Measurements from ENCODE around the gene AHRR. TPM values are rescaled to one million over a fixed set of nuclear protein-coding genes. Genes with fewer than 3 reads are reported as not detected.

The AHRR gene
- total RNA-seq, 1 donor = 54.6 TPM

GRCh38 chr5:481347-481746 is 159.8 kb downstream of the AHRR start:
- no peak for DNase-seq (ENCODE audit: insufficient read length, low spot score, missing footprints)
- H3K4me1 ChIP-seq (ENCODE audit: insufficient read depth, low read length) = no peaks in the 10 kb centered on the region
- H3K9me3 ChIP-seq (ENCODE audit: low read depth, low read length) = no peaks in the 10 kb centered on the region
- H4K20me1 ChIP-seq (ENCODE audit: insufficient read depth, low read length) = peaks cover 11% of the 10 kb centered on the region
- no peak overlapping the region for H3K4me2 ChIP-seq (ENCODE audit: insufficient read depth, low read length)
- TF ChIP-seq, protein P1, sequence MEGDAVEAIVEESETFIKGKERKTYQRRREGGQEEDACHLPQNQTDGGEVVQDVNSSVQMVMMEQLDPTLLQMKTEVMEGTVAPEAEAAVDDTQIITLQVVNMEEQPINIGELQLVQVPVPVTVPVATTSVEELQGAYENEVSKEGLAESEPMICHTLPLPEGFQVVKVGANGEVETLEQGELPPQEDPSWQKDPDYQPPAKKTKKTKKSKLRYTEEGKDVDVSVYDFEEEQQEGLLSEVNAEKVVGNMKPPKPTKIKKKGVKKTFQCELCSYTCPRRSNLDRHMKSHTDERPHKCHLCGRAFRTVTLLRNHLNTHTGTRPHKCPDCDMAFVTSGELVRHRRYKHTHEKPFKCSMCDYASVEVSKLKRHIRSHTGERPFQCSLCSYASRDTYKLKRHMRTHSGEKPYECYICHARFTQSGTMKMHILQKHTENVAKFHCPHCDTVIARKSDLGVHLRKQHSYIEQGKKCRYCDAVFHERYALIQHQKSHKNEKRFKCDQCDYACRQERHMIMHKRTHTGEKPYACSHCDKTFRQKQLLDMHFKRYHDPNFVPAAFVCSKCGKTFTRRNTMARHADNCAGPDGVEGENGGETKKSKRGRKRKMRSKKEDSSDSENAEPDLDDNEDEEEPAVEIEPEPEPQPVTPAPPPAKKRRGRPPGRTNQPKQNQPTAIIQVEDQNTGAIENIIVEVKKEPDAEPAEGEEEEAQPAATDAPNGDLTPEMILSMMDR (IDR thresholded peaks at IDR 0.05; ENCODE audit: extremely low read depth, low read depth, low read length) = no peak
- H2AFZ ChIP-seq (ENCODE audit: low read length) = no peak overlapping the region
- no peak overlapping the region for H3K27ac ChIP-seq (ENCODE audit: low read depth, low read length)
- H3K36me3 ChIP-seq (ENCODE audit: insufficient read depth, low read length) = no peaks in the 10 kb centered on the region
- H3K4me3 ChIP-seq (ENCODE audit: insufficient read depth, low read length) = no peak overlapping the region
- peaks cover 26% of the 10 kb centered on the region for H3K27me3 ChIP-seq (ENCODE audit: insufficient read depth, low read length)
- no peaks in the 10 kb centered on the region for H3K79me2 ChIP-seq (ENCODE audit: insufficient read depth, low read length)

- DNase-seq (ENCODE audit: insufficient read length, low spot score, missing footprints) = no peak
- H3K79me2 ChIP-seq (ENCODE audit: insufficient read depth, low read length) = no peaks in the 10 kb centered on the region
- H2AFZ ChIP-seq (ENCODE audit: low read length) = no peak overlapping the region
- no peak overlapping the region for H3K27ac ChIP-seq (ENCODE audit: low read depth, low read length)
- no peaks in the 10 kb centered on the region for H3K9me3 ChIP-seq (ENCODE audit: low read depth, low read length)
- no peak overlapping the region for H3K4me2 ChIP-seq (ENCODE audit: insufficient read depth, low read length)
- TF ChIP-seq, protein P1 (IDR thresholded peaks at IDR 0.05; ENCODE audit: extremely low read depth, low read depth, low read length) = no peak
- H4K20me1 ChIP-seq (ENCODE audit: insufficient read depth, low read length) = peaks cover 10% of the 10 kb centered on the region
- H3K4me3 ChIP-seq (ENCODE audit: insufficient read depth, low read length) = no peak overlapping the region
- peaks cover 19% of the 10 kb centered on the region for H3K27me3 ChIP-seq (ENCODE audit: insufficient read depth, low read length)
- no peaks in the 10 kb centered on the region for H3K4me1 ChIP-seq (ENCODE audit: insufficient read depth, low read length)
- no peaks in the 10 kb centered on the region for H3K36me3 ChIP-seq (ENCODE audit: insufficient read depth, low read length)
Measured at GRCh38 chr5:482021-482420, 160.5 kb downstream of the AHRR start.

DNA sequence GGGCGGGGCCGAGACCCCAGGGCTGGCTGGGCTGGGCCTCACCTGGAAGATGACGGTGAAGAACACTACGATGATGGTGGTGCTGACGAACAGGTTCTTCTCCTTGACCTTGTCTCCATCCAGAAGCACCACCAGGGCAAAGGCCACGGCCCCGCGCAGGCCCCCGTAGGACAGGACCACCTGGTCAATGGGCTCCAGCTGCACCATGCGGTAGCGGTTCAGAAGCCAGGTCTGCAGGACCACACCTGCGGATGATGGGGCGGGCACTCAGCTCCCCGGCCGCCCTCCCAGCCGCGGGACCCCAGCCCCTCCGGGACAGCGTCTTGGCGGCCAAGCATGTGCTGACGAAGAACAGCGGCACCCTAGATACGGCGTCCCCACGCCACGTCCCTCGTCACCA is 161.0 kb downstream of the AHRR start:
- H3K4me1 ChIP-seq (ENCODE audit: insufficient read depth, low read length) = no peaks in the 10 kb centered on the region
- H3K79me2 ChIP-seq (ENCODE audit: insufficient read depth, low read length) = no peaks in the 10 kb centered on the region
- no peak for DNase-seq (ENCODE audit: insufficient read length, low spot score, missing footprints)
- H3K27me3 ChIP-seq (ENCODE audit: insufficient read depth, low read length) = peaks cover 17% of the 10 kb centered on the region
- no peak overlapping the region for H3K4me3 ChIP-seq (ENCODE audit: insufficient read depth, low read length)
- TF ChIP-seq, protein P1 (IDR thresholded peaks at IDR 0.05; ENCODE audit: extremely low read depth, low read depth, low read length) = no peak
- H4K20me1 ChIP-seq (ENCODE audit: insufficient read depth, low read length) = peaks cover 5% of the 10 kb centered on the region
- H3K4me2 ChIP-seq (ENCODE audit: insufficient read depth, low read length) = no peak overlapping the region
- H3K36me3 ChIP-seq (ENCODE audit: insufficient read depth, low read length) = no peaks in the 10 kb centered on the region
- H3K9me3 ChIP-seq (ENCODE audit: low read depth, low read length) = no peaks in the 10 kb centered on the region
- no peak overlapping the region for H3K27ac ChIP-seq (ENCODE audit: low read depth, low read length)
- no peak overlapping the region for H2AFZ ChIP-seq (ENCODE audit: low read length)

DNA sequence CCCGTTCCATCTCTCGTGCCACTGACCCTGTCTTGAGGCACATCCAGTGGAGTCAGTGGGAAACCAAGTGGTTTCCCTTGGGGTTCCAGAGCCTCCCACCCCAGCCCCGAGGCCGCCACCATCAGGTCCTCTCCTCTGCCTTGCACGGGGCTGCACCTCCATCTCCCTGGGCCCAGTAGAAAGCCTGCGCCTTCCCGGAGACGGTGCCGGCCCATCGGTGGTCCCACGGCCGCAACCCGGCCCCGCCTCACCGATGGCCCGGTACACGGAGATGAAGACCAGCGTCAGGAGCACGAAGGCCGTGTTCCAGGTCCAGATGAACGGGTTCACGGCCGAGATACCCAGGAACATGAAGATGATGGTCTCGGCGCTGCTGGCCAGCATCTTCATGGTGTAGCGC is 161.5 kb downstream of the AHRR start:
- Histone ChIP-seq H3K79me2 (ENCODE audit: insufficient read depth, low read length) (no peaks in the 10 kb centered on the region), H3K9me3 (ENCODE audit: low read depth, low read length) (no peaks in the 10 kb centered on the region), H2AFZ (ENCODE audit: low read length) (no peak overlapping the region), H3K4me1 (ENCODE audit: insufficient read depth, low read length) (no peaks in the 10 kb centered on the region), H3K27me3 (ENCODE audit: insufficient read depth, low read length) (peaks cover 13% of the 10 kb centered on the region), H4K20me1 (ENCODE audit: insufficient read depth, low read length) (peaks cover 3% of the 10 kb centered on the region), H3K36me3 (ENCODE audit: insufficient read depth, low read length) (no peaks in the 10 kb centered on the region), H3K4me2 (ENCODE audit: insufficient read depth, low read length) (no peak overlapping the region), H3K4me3 (ENCODE audit: insufficient read depth, low read length) (no peak overlapping the region), H3K27ac (ENCODE audit: low read depth, low read length) (no peak overlapping the region)
- DNase-seq (ENCODE audit: insufficient read length, low spot score, missing footprints) = no peak
- TF ChIP-seq, protein P1 (IDR thresholded peaks at IDR 0.05; ENCODE audit: extremely low read depth, low read depth, low read length) = no peak

All from osteoblast (primary cell).